Activated CD4-positive, alpha-beta T cell treated with anti-CD3 and anti-CD28 coated beads for 1 hour (primary cell): ENCODE measurements around the gene PDLIM5.
"Not testable (repeated sequence)": the region's sequence is repeated elsewhere in the genome, so short reads cannot be mapped to it uniquely, and the experiment has no call there.

Source experiments
- DNase-seq: peaks from one replicate; pipeline ENCODE4 v3.0.0-alpha.2; 2020

The PDLIM5 gene

GRCh38 chr4:94531991-94532789 is 80.4 kb downstream of the PDLIM5 start:
- no peak for DNase-seq

- no peak for DNase-seq
Measured at GRCh38 chr4:94533405-94534223, 81.9 kb downstream of the PDLIM5 start.

GRCh38 chr4:94534401-94535312 is 82.9 kb downstream of the PDLIM5 start:
- no peak for DNase-seq

- DNase-seq: no peak
Measured at GRCh38 chr4:94536049-94536448, 84.3 kb downstream of the PDLIM5 start.

GRCh38 chr4:94536649-94537469 is 85.1 kb downstream of the PDLIM5 start:
- DNase-seq: no peak

- DNase-seq: no peak
Measured at GRCh38 chr4:94537921-94538628, 86.3 kb downstream of the PDLIM5 start.

- no peak for DNase-seq
Measured at GRCh38 chr4:94540476-94540875, 88.7 kb downstream of the PDLIM5 start.

GRCh38 chr4:94544811-94545210 is 93.1 kb downstream of the PDLIM5 start:
- DNase-seq: no peak

GRCh38 chr4:94545296-94545695 is 93.6 kb downstream of the PDLIM5 start:
- DNase-seq: no peak

GRCh38 chr4:94546949-94547348 is 95.2 kb downstream of the PDLIM5 start:
- no peak for DNase-seq

GRCh38 chr4:94548571-94548970 is 96.8 kb downstream of the PDLIM5 start:
- DNase-seq: no peak

- DNase-seq: no peak
Measured at GRCh38 chr4:94550352-94550751, 98.6 kb downstream of the PDLIM5 start.

GRCh38 chr4:94550851-94551250 is 99.1 kb downstream of the PDLIM5 start:
- DNase-seq: no peak

- DNase-seq: no peak
Measured at GRCh38 chr4:94551643-94552564, 100.2 kb downstream of the PDLIM5 start.

- not testable (repeated sequence) for DNase-seq
Measured at GRCh38 chr4:94556047-94556446, 104.3 kb downstream of the PDLIM5 start.

GRCh38 chr4:94557632-94558031 is 105.9 kb downstream of the PDLIM5 start:
- not testable (repeated sequence) for DNase-seq

- no peak for DNase-seq
Measured at GRCh38 chr4:94558392-94558904, 106.7 kb downstream of the PDLIM5 start.

GRCh38 chr4:94559351-94559806 is 107.6 kb downstream of the PDLIM5 start:
- no peak for DNase-seq

GRCh38 chr4:94561249-94562024 is 109.7 kb downstream of the PDLIM5 start:
- no peak for DNase-seq
